Fibroblast of skin of scalp (primary cell): ENCODE data around the gene EIF6.
"Not testable (repeated sequence)": the region's sequence is repeated elsewhere in the genome, so short reads cannot be mapped to it uniquely, and the experiment has no call there.

ENCODE experiments used
- DNase-seq: peaks from one replicate; pipeline ENCODE4 v3.0.0-alpha.2; 2013

Gene EIF6

DNA sequence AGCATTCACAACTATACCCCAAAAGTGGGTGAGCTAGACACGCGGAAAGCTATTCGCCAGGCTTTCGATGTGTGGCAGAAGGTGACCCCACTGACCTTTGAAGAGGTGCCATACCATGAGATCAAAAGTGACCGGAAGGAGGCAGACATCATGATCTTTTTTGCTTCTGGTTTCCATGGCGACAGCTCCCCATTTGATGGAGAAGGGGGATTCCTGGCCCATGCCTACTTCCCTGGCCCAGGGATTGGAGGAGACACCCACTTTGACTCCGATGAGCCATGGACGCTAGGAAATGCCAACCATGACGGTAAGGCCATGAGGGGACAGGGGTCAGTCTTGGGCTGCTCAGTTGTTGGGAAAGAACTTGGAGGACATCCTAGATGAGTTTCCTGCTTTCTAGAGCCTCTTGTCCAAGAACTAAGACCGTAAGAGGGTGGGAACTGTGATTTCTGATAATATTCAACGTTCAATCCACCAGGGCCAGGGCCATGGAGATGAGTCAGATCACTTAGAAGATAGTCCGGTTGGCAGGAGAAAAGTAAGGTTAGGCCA, 30.0 kb downstream of the EIF6 start:
- DNase-seq = no peak

GRCh38 chr20:35253010-35253409, 31.6 kb downstream of the EIF6 start:
- no peak for DNase-seq

DNA sequence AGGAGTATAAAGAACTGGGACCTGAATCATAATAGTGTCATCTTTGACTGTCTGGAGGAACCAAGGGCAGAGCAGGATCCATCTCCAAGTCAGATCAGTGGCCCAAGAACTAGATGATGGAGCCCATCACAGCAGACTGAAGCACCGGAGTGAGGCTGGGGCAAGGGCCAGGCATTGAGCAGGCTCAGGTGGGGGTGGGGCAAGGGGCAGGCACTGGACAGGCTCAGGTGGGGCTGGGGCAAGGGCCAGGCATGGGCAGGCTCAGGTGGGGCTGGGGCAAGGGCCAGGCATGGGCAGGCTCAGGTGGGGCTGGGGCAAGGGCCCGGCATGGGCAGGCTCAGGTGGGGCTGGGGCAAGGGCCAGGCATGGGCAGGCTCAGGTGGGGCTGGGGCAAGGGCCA, 32.0 kb downstream of the EIF6 start:
- not testable (repeated sequence) for DNase-seq

- DNase-seq = no peak
Measured at GRCh38 chr20:35252037-35252461, 32.5 kb downstream of the EIF6 start.

DNA sequence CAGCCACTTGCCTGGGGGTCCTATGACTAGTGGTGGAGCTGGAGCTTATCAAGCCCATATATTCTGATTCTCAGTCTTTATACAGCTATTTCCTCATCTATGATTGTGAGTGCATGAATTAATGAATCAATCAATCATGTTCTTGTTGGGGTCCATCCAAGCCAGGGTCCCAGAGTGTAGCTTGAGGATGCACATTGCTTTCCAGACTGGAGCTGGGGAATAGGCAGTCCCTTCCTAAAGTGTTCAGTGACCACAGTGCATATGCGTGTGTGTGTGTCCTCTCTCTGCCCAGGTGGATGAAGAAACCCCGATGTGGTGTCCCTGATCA, 33.0 kb downstream of the EIF6 start:
- no peak for DNase-seq

- peak; percentile 44 for DNase-seq
Measured at GRCh38 chr20:35248641-35249475, 35.7 kb downstream of the EIF6 start.

DNA sequence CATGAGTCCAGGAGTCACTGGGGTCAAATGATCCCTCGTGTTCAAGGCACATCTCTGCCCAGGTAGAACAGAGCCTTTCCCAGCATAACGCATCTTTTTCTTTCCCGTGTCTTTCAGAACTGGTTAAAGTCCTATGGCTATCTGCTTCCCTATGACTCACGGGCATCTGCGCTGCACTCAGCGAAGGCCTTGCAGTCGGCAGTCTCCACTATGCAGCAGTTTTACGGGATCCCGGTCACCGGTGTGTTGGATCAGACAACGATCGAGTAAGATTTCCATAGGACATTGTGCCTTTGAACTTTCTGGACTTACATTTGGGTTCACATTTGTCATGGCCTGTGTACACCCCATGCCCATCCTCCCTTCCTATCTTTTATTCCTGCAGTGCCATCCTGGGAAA, 37.8 kb downstream of the EIF6 start:
- no peak for DNase-seq

DNA sequence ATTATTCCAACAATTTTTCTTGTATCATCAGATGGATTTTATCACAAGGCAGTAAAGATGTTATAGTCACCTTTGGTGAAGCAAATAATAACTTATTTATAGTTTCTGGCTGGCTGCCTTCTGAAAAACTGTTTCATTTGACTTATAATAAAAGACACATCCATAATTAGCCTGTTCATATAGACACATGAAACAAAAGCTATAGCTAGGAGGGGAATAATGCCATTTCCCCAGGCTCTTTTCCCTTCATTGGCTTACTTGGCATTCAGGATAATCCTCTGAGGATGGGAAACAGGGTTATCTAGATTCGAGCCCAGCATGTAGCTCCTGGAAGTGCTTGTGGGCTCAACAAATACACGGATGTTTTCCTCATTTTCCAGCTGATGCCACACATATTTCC, 40.6 kb downstream of the EIF6 start:
- no peak for DNase-seq

- no peak for DNase-seq
Measured at GRCh38 chr20:35243317-35243716, 41.3 kb downstream of the EIF6 start.

GRCh38 chr20:35240811-35241293, 43.7 kb downstream of the EIF6 start:
- DNase-seq = no peak

GRCh38 chr20:35240083-35240810, 44.3 kb downstream of the EIF6 start:
- no peak for DNase-seq

- DNase-seq = no peak
Measured at GRCh38 chr20:35238735-35239134, 45.8 kb downstream of the EIF6 start.

GRCh38 chr20:35238170-35238569, 46.4 kb downstream of the EIF6 start:
- no peak for DNase-seq

DNA sequence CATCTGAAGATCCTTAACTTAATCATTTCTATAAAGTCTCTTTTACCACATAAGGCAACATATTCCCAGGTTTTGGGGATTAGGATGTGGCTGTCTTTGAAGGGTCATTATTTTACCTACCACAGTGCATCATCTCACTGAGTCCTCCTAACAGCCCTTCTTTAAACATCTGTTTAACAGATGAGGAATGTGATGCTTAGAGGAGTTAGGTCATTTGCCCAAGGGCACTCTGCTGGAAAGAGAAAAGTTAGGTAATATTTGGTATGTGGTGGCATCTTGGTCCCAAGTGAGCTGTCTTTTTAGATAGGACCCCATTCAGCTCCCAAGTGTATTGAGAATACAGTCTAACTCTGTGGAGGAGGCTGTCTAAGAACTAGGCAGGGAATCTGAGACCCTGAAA, 47.1 kb downstream of the EIF6 start:
- peak; percentile 5 for DNase-seq

DNA sequence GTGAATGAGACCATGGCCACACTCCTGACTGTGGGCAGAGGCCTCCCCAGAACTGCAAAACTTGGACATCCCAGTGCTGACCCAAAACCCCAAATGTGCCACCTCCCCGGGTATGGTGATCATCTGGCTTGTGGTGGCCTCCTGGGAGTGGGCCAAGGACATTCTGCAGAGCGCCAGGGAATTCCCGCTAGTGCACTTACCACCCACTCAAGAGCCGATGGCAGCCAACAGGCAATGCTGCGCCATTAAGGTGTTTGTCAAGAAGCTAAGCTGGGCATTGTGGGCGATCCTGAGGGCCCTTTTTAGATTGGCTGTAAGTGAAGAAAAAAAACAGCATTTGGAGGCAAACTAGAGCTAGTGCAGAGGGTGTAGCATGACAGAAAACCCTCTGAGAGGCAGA, 48.7 kb downstream of the EIF6 start:
- DNase-seq = no peak

DNA sequence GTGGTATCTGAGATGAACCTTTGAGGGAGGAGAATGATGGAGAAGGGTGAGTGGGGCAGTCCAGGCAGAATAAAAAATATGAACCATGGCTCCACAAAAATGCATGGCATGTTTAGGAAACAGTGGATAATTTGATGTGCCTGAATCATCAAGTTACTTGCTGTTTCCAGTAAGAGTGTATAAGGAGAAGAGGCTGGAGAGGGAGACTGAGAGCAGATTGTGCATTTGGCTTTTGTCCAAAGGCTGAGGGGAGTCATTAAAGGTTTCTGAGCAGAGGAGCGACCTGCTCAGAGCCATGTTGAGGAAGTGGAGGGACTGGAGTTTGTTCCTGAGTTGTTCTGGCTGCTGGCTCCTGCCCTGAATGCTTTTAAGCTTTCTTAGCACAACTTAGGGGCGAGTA, 52.0 kb downstream of the EIF6 start:
- peak; percentile 89 for DNase-seq
